SK-N-SH treated with all-trans-retinoic acid at 6 μM for 48 hours (cell line): ENCODE data around the gene STK40.

Experiments used
- ATAC-seq: fragments of 200-7000 bp; cut with Tn5 transposase; 3 replicates; pipeline ENCODE4 v1.9.1; 2020; ENCODE audit warnings: mild to moderate bottlenecking, moderate library complexity
- ARNTL ChIP-seq: fragments of 450-650 bp; formaldehyde crosslinking; IDR thresholded peaks from 2 replicates; pipeline ENCODE4 v1.5.0; 2020; ENCODE audit warnings: low read depth, mild to moderate bottlenecking, moderate library complexity, borderline replicate concordance
- BACH2 ChIP-seq: fragments of 250-450 bp; sonication (Bioruptor Pico); IDR thresholded peaks from 2 replicates; pipeline ENCODE4 v1.9.0; 2021; ENCODE audit warnings: mild to moderate bottlenecking, borderline replicate concordance
- CSDC2 ChIP-seq: fragments of 250-450 bp; sonication (Bioruptor Pico); IDR thresholded peaks from 2 replicates; pipeline ENCODE4 v1.5.0; 2020; ENCODE audit warnings: mild to moderate bottlenecking, moderate library complexity
- CSRNP3 ChIP-seq: fragments of 250-450 bp; sonication (Bioruptor Pico); IDR thresholded peaks from 2 replicates; pipeline ENCODE4 v1.5.1; 2021; ENCODE audit warnings: mild to moderate bottlenecking, moderate library complexity
- ESRRG ChIP-seq: fragments of 250-450 bp; sonication (Bioruptor Pico); IDR thresholded peaks from 2 replicates; pipeline ENCODE4 v1.6.1; 2021; ENCODE audit warnings: mild to moderate bottlenecking
- GLIS3 ChIP-seq: fragments of 250-450 bp; sonication (Bioruptor Pico); IDR thresholded peaks from 2 replicates; pipeline ENCODE4 v1.5.0; 2020; ENCODE audit warnings: mild to moderate bottlenecking, moderate library complexity
- OSR1 ChIP-seq: fragments of 250-450 bp; sonication (Bioruptor Pico); IDR thresholded peaks from 2 replicates; pipeline ENCODE4 v1.8.0; 2022; ENCODE audit warnings: moderate library complexity, mild to moderate bottlenecking, inconsistent platforms
- PPARA ChIP-seq: fragments of 250-450 bp; sonication (Bioruptor Pico); IDR thresholded peaks from 2 replicates; pipeline ENCODE4 v1.5.0; 2020; ENCODE audit warnings: mild to moderate bottlenecking, borderline replicate concordance
- SNAI2 ChIP-seq: fragments of 250-450 bp; sonication (Bioruptor Pico); IDR thresholded peaks from 2 replicates; pipeline ENCODE4 v1.5.0; 2020; ENCODE audit warnings: mild to moderate bottlenecking, moderate library complexity
- TOX ChIP-seq: fragments of 250-450 bp; sonication (Bioruptor Pico); IDR thresholded peaks from 2 replicates; pipeline ENCODE4 v1.8.0; 2021; ENCODE audit warnings: mild to moderate bottlenecking, moderate library complexity, borderline replicate concordance
- ZC3H10 ChIP-seq: fragments of 250-450 bp; sonication (Bioruptor Pico); IDR thresholded peaks from 2 replicates; pipeline ENCODE4 v1.5.1; 2021; ENCODE audit warnings: mild to moderate bottlenecking, moderate library complexity
- ZFP3 ChIP-seq: fragments of 250-450 bp; sonication (Bioruptor Pico); IDR thresholded peaks from 2 replicates; pipeline ENCODE4 v1.5.0; 2020; ENCODE audit warnings: mild to moderate bottlenecking, moderate library complexity
- ZNF565 ChIP-seq: fragments of 450-650 bp; formaldehyde crosslinking; conservative IDR thresholded peaks from 2 replicates; pipeline ENCODE4 v1.5.0; 2020; ENCODE audit warnings: low read depth, mild to moderate bottlenecking, moderate library complexity
- ZNF70 ChIP-seq: fragments of 450-650 bp; formaldehyde crosslinking; IDR thresholded peaks from 2 replicates; pipeline ENCODE4 v1.5.0; 2020; ENCODE audit warnings: mild to moderate bottlenecking, moderate library complexity
- ZNF8 ChIP-seq: fragments of 450-650 bp; formaldehyde crosslinking; IDR thresholded peaks from 2 replicates; pipeline ENCODE4 v1.5.0; 2020; ENCODE audit warnings: mild to moderate bottlenecking, moderate library complexity
- TF ChIP-seq, protein P1 (sequence below): fragments of 250-450 bp; sonication (Bioruptor Pico); IDR thresholded peaks from 2 replicates; pipeline ENCODE4 v1.5.1; 2020; ENCODE audit warnings: low read depth, mild to moderate bottlenecking, moderate library complexity
- TF ChIP-seq, protein P2 (sequence below): fragments of 250-450 bp; sonication (Bioruptor Pico); IDR thresholded peaks from 2 replicates; pipeline ENCODE4 v1.8.0; 2020; ENCODE audit warnings: mild to moderate bottlenecking, moderate library complexity, borderline replicate concordance

The STK40 gene

GRCh38 chr1:36359383-36359782 is 26.3 kb downstream of the STK40 start:
- no peak for ATAC-seq
- TF ChIP-seq ESRRG (CRISPR knock-in tag) (no peak), PPARA (CRISPR knock-in tag) (no peak), ARNTL (CRISPR knock-in tag) (no peak), CSRNP3 (CRISPR knock-in tag) (no peak)

DNA sequence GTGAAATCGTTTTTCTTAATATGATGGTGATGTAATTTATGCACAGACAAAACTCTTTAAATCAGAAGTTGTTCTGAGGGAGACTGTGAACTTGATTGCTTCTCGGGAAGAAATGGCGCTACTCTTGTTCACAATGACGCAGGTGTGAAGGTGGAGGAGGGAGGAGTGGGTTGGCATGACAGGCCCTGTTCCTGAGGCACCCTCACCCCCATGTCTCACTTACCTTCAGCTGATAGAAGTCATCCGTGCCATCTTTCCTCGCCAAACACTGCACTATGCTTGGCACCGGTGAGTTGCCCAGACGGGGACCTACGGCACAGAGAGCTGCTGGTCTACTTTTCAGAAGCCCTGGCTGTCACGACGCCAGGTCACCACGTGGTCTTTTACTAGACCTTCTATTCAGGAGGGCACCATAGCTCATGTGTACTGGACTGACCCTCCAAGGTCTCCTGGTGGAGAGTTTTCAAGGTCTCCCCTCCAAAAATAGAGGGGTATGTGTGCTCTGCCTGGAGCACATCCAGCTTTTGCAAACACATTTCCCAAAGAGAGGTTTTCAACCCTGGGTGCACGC is 27.1 kb downstream of the STK40 start:
- TF ChIP-seq TOX (no peak), ESRRG (CRISPR knock-in tag) (no peak), BACH2 (CRISPR knock-in tag) (no peak)
- TF ChIP-seq, protein P1, sequence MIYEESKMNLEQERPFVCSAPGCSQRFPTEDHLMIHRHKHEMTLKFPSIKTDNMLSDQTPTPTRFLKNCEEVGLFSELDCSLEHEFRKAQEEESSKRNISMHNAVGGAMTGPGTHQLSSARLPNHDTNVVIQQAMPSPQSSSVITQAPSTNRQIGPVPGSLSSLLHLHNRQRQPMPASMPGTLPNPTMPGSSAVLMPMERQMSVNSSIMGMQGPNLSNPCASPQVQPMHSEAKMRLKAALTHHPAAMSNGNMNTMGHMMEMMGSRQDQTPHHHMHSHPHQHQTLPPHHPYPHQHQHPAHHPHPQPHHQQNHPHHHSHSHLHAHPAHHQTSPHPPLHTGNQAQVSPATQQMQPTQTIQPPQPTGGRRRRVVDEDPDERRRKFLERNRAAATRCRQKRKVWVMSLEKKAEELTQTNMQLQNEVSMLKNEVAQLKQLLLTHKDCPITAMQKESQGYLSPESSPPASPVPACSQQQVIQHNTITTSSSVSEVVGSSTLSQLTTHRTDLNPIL = no peak
- no peak for ATAC-seq

DNA sequence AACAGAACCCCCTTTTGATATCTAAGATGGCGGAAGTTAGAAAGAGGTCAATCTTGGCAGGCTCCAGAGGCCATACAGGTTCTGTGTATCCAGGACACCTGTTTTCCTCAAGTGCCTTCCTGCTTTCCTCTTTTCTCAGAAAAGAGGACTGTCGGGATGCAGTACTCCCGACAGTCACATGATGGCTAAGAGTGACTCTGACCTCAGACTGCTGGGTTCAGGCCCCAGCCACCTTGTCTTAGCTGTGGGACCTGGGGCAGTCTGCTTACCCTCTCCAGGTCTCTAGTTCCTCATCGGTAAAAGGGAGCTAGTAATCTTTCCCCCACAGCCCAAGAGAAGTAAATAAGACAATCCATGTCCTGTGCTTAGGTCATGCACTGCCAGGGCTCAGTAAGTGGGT is 29.9 kb downstream of the STK40 start:
- ATAC-seq = no peak
- TF ChIP-seq GLIS3 (CRISPR knock-in tag) = no peak
- TF ChIP-seq ZNF70 (CRISPR knock-in tag) = no peak
- TF ChIP-seq ZNF565 (CRISPR knock-in tag) = no peak
- TF ChIP-seq CSDC2 (CRISPR knock-in tag) = no peak
- TF ChIP-seq, protein P1 = no peak
- TF ChIP-seq, all 23 proteins: peak for 0

DNA sequence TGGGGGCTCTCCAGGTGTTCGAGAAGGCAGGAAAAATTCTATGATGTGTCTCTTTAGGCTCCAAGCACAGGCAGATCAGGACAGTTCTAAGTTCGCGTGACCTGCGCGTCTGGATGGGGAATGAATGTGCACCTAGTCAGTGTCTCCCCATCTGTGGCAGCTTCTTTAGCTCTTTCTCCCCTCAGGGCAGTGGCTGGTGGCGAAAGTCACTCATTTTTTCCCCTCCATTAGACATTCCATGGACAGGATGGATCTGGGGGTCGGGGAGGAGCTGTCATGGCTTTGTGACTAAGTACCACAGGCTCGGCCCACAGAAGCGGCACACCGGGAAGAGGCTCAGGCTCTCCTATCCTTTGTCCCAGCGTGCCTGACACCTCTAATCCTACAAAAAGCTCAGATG is 31.2 kb downstream of the STK40 start:
- no peak for ATAC-seq
- no peak for TF ChIP-seq ESRRG (CRISPR knock-in tag)
- TF ChIP-seq TOX = no peak
- TF ChIP-seq, protein P2, sequence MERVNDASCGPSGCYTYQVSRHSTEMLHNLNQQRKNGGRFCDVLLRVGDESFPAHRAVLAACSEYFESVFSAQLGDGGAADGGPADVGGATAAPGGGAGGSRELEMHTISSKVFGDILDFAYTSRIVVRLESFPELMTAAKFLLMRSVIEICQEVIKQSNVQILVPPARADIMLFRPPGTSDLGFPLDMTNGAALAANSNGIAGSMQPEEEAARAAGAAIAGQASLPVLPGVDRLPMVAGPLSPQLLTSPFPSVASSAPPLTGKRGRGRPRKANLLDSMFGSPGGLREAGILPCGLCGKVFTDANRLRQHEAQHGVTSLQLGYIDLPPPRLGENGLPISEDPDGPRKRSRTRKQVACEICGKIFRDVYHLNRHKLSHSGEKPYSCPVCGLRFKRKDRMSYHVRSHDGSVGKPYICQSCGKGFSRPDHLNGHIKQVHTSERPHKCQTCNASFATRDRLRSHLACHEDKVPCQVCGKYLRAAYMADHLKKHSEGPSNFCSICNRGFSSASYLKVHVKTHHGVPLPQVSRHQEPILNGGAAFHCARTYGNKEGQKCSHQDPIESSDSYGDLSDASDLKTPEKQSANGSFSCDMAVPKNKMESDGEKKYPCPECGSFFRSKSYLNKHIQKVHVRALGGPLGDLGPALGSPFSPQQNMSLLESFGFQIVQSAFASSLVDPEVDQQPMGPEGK (CRISPR knock-in tag) = no peak
- TF ChIP-seq, all 23 proteins: peak for 0

DNA sequence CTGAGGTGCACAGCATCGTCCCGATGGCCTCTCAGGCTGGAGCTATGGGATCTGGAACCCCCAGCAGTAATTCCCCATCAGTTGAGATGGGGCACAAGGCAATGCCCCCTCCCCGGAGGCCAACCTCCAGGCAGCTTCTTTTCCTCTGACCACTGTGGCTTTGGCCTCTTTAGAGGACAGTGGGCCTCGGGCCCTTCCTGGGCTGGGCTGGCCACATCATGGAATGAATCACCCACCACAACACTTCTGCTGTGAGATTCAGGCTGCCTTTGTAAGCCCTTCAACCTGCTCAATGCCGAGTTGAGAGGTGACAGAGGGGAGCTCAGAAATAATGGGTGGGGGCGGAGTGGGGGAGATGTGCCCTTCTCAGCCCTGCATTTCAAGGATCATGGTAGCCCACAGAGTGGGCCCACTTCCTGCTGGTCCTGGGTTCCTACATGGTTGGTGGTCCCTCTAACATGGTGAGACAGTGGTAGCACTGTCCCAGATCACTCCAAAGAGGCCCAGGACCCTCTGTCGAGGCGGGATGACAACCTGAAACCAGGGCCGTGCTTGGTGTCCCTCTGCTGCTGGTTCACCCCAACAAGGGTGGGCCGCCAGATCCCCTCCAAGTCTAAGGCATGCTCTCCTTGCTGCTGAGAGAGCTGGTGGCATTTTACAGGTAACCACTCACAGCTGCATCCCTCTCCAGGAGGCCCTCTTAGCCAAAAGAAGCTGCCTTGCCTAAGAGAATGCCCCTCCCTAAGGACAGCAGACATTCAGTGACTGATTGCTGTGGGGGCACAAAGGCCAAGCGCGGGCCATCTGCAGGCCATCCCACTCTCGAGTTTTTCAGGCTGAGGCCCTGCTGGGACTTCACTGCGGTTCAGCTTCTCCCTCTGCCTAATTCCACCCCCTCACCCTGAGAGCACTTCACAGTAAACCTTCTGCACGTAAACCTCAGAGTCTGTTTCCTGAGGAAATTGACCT is 32.5 kb downstream of the STK40 start:
- TF ChIP-seq ZNF8 = no peak
- no peak for TF ChIP-seq ZNF565 (CRISPR knock-in tag)
- no peak for TF ChIP-seq ZC3H10 (CRISPR knock-in tag)
- no peak for TF ChIP-seq ZFP3 (CRISPR knock-in tag)
- no peak for TF ChIP-seq OSR1 (CRISPR knock-in tag)
- no peak for TF ChIP-seq SNAI2 (CRISPR knock-in tag)
- no peak for TF ChIP-seq PPARA (CRISPR knock-in tag)
- TF ChIP-seq CSDC2 (CRISPR knock-in tag) = no peak
- no peak for TF ChIP-seq TOX
- TF ChIP-seq CSRNP3 (CRISPR knock-in tag) = no peak
- TF ChIP-seq, protein P1 = no peak
- TF ChIP-seq, protein P2 (CRISPR knock-in tag) = no peak
- no peak for ATAC-seq
